ENCODE data around the gene ZSCAN20. TPM values are rescaled to one million over a fixed set of nuclear protein-coding genes. Genes with fewer than 3 reads are reported as not detected.
A peak's percentile ranks its signal among the peaks of the same experiment; 100 is the strongest.

ZSCAN20 gene
- 3.8 and 4.1 TPM in 2 replicates for total RNA-seq (2011; cell fraction: chromatin; rRNA removed; ENCODE audit: low replicate concordance)
- total RNA-seq (2011; cell fraction: nucleolus; rRNA removed), result 2.5 and 4.3 TPM in 2 replicates
- 2.8 and 2.9 TPM in 2 replicates for total RNA-seq (2011; cell fraction: nucleoplasm; rRNA removed)
- total RNA-seq (2014; rRNA removed), result 2.2 and 2.5 TPM in 2 replicates
- 2.8 and 3.0 TPM in 2 replicates for total RNA-seq (2014; rRNA removed; fragmentation: Illumina TruSeq; extraction: Trizol)
- total RNA-seq (2015; rRNA removed; fragmentation: Illumina TruSeq; extraction: Trizol), result 3.3 and 3.6 TPM in 2 replicates
- total RNA-seq (2021), result 2.5 and 2.6 TPM in 2 replicates
- 0.80 and 1.7 TPM in 2 replicates for polyA plus RNA-seq (2011; rRNA removed)
- polyA plus RNA-seq (2011; cell fraction: cytosol; rRNA removed), result 0.38 and 0.75 TPM in 2 replicates
- polyA plus RNA-seq (2011; cell fraction: nucleus; rRNA removed), result 1.0 and 1.9 TPM in 2 replicates
- 1.8 and 1.9 TPM in 2 replicates for polyA plus RNA-seq (2012)
- 2.0 TPM in 2 replicates for polyA plus RNA-seq (2014; fragmentation: Illumina TruSeq; extraction: Trizol)
- polyA plus RNA-seq (2014; fragmentation: Nextera tagmentation; extraction: Ambion mirVana), result under 1 TPM; 0.36 to 0.58 TPM
- polyA plus RNA-seq (2014; rRNA removed), result 1.4 and 1.8 TPM in 2 replicates
- 1.4 and 2.5 TPM in 2 replicates for polyA minus RNA-seq (2011; rRNA and poly(A)+ RNA removed)
- polyA minus RNA-seq (2011; cell fraction: cytosol; rRNA and poly(A)+ RNA removed), result 0.76 and 1.6 TPM in 2 replicates
- 2.4 and 2.6 TPM in 2 replicates for polyA minus RNA-seq (2011; cell fraction: nucleus; rRNA and poly(A)+ RNA removed)
- percentile 53 among the genes with signal in this experiment for Bru-seq, nascent RNA
- percentile 55 among the genes with signal in this experiment for BruChase-seq, experiment 1, labeled RNA remaining after a 2-hour chase
- BruChase-seq, experiment 2, labeled RNA remaining after a 6-hour chase, result percentile 53 among the genes with signal in this experiment
- long read RNA-seq, experiment 1, partial matches to known transcripts, result 0 of 6 reads
- long read RNA-seq, experiment 1, other reads (novel, unspliced or antisense), result 6 of 6 reads
- long read RNA-seq, experiment 2, partial matches to known transcripts, result 1 of 1 reads
- long read RNA-seq, experiment 2, other reads (novel, unspliced or antisense), result 0 of 1 reads
- long read RNA-seq, experiment 3, partial matches to known transcripts, result 0 of 2 reads
- long read RNA-seq, experiment 3, other reads (novel, unspliced or antisense), result 2 of 2 reads

GRCh38 chr1:33472269-33472980 is at the start of gene ZSCAN20:
Gene ZSCAN20 (plus strand): TSS chr1:33472645. CDS start chr1:33479289, 6,644 bp downstream.
- Histone ChIP-seq H4K20me1 (replicated peaks; ENCODE audit: control insufficient read depth, insufficient read depth, low read length) (no peaks in the 10 kb centered on the region), H3K4me1 (replicated peaks in 1 of 2; ENCODE audit: control insufficient read depth in 2 of 2, insufficient read depth in 2 of 2, low read length in 2 of 2) (peaks cover 3 to 5% of the 10 kb centered on the region in 2 experiments; a peak in 3 of 5 replicates), H3K79me2 (ENCODE audit: control insufficient read depth, insufficient read depth, low read length) (peaks cover 4% of the 10 kb centered on the region; the same call in 1 of the 3 replicates), H3K27me3 (ENCODE audit: control insufficient read depth in 2 of 2, insufficient read depth in 2 of 2, low read length in 2 of 2) (peaks cover 0 to 8% of the 10 kb centered on the region in 2 experiments; a peak in 1 of 5 replicates), H3K9me3 (replicated peaks; ENCODE audit: control insufficient read depth, insufficient read depth, low read depth, low read length) (no peaks in the 10 kb centered on the region), H3K4me3 (peak within 1 kb of the TSS; percentile 60), H3K4me2 (ENCODE audit: insufficient read depth, low read length) (peak within 1 kb of the TSS; percentile 89), H3K9ac (ENCODE audit: insufficient read depth in 1 of 2, low read depth in 2 of 2, low read length in 2 of 2) (peak within 1 kb of the TSS; percentile 38 to 57; a peak in 3 of 4 replicates), H3K27ac (ENCODE audit: extremely low read depth, low read depth, low read length) (peak within 1 kb of the TSS; percentile 27; the same call in 2 of the 3 replicates), H3K36me3 (ENCODE audit: control insufficient read depth, insufficient read depth, low read length) (no peaks in the 10 kb centered on the region), H3K9me1 (ENCODE audit: control insufficient read depth, insufficient read depth, low read length) (no peaks in the 10 kb centered on the region), H2AFZ (ENCODE audit: low read depth, low read length) (peak within 1 kb of the TSS; percentile 97)
- peak; percentile 96 for FAIRE-seq
- in situ Hi-C loops (cut with MboI) (no loop called here), intact Hi-C loops (cut with micrococcal nuclease) (loop anchor here (5.0 to 10.0 kb wide), 3 partner anchors 100 to 338 kb away; no protein-coding TSS in a partner anchor)
- ATAC-seq, result peak; percentile 98
- no TSS peak for BruUV-seq (replicated peaks)
- WGBS (ENCODE audit: insufficient coverage, low coverage, missing lambda C conversion rate), result 2% methylated on average over 37 of the region's 38 CpGs
- POLR2A ChIA-PET, result interaction anchor here (0.8 to 2.3 kb wide), 3 partner anchors 10 to 90 kb away, joined by 3 to 9 read pairs (median 3); no protein-coding TSS in a partner anchor
- DNase-seq (ENCODE audit: extremely low read depth in 1 of 4, low spot score in 3 of 4), result peak; percentile 91 to 97 (median 93)
- CTCF ChIA-PET (ENCODE audit: low intra/inter-chr PET ratio), result interaction anchor here (0.6 kb wide), 1 partner anchor 721 kb away, joined by 4 read pairs; no protein-coding TSS in a partner anchor
- TF ChIP-seq DACH1 (IDR thresholded peaks at IDR 0.05; ENCODE audit: partially characterized antibody) (no peak), ZNF3 (CRISPR knock-in tag; IDR thresholded peaks at IDR 0.05) (no peak), ARID3B (CRISPR knock-in tag; IDR thresholded peaks at IDR 0.05; ENCODE audit: borderline replicate concordance) (no peak), MIER1 (IDR thresholded peaks at IDR 0.05; ENCODE audit: low read depth) (peak; percentile 56; the same call in 1 of the 2 replicates), ZFX (CRISPR knock-in tag; IDR thresholded peaks at IDR 0.05) (peak; percentile 61), ZNF175 (CRISPR knock-in tag; IDR thresholded peaks at IDR 0.05; ENCODE audit: low read depth) (no peak), CCNT2 (IDR thresholded peaks at IDR 0.05; ENCODE audit: borderline replicate concordance, extremely low read depth, insufficient read length, low read depth, low read length) (no peak), RHOXF2B (CRISPR knock-in tag; conservative IDR thresholded peaks at IDR 0.05) (0 out of 2 replicates have a peak, but pooled peaks have one; percentile 57), ZNF282 (CRISPR knock-in tag; IDR thresholded peaks at IDR 0.05) (no peak), ATF1 (CRISPR knock-in tag; IDR thresholded peaks at IDR 0.05) (no peak), ATF1 (tag; IDR thresholded peaks at IDR 0.05) (peak; percentile 82), TFE3 (CRISPR knock-in tag; IDR thresholded peaks at IDR 0.05) (no peak), KDM2B (CRISPR knock-in tag; IDR thresholded peaks at IDR 0.05) (no peak), SNRNP70 (optimal IDR thresholded peaks at IDR 0.05; ENCODE audit: low read depth, low read length) (no peak), ZNF431 (CRISPR knock-in tag; IDR thresholded peaks at IDR 0.05) (no peak)

Data from K562 (cell line).